HG03442 (cell line): Measurements from ENCODE around the gene IL20RB.
"Not testable (repeated sequence)": the region's sequence is repeated elsewhere in the genome, so short reads cannot be mapped to it uniquely, and the experiment has no call there.

Experiments used
- ATAC-seq: cut with Tn5 transposase; IDR thresholded peaks from one replicate; pipeline ENCODE4 v1.9.1; 2021; ENCODE audit warnings: mild to moderate bottlenecking, moderate library complexity; ENCODE audit not compliant: unreplicated experiment

The IL20RB gene

DNA sequence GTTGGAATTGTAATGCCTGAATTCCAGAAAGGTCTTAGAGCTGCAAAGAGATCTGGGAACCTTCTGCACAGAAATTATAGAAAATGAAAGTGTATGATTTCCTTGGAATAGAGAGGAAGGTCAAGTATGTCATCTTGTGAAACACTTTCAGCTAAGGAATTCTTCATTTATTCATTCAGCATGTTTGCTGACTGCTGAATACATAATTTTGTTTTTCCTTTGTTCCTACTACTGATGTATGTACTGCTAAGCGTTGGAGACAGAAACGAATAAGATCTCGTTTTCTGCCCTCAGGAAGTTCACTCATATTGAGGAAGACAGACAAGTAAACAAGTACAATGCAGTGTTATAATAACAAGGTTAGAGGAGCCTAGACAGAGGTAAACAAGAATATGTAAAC, 14.3 kb upstream of the IL20RB start:
- ATAC-seq: no peak

DNA sequence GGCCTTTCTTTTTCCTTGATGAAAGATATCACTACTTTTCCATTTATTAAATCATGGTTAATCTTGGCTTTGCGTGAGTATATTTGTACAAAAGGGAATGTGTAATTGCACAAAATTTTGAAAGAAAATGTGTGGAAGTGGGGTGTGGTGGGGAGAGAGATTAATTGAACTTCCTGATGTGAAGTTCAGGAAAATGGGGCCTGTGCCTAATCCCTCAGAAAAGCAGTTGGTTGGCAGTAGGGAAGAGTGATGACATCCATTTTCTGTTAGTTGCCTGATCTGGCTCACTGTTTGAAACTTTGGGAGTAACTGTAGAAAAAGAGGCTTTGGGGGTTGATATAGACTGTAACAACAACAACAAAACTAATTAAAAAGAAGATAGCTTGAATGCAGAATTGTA, 10.8 kb upstream of the IL20RB start:
- ATAC-seq: no peak

DNA sequence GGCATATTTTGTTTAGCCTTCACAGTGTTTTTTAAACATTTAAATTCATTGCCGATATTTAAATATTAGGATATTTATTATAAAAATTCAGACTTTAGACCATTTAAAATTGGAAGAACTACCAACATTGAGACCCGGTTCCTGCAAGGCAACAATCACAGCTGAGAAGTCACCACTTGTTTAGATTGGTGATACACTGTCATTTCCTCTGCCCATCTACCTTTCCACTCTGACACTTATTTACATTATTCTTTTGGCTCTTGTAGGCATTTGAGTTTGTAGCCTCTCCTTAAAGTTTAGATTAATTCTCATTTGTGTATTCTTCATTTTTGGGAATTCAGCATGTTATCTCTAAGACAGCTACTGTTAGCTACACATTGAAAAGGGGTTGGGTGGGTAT, 10.3 kb upstream of the IL20RB start:
- no peak for ATAC-seq

DNA sequence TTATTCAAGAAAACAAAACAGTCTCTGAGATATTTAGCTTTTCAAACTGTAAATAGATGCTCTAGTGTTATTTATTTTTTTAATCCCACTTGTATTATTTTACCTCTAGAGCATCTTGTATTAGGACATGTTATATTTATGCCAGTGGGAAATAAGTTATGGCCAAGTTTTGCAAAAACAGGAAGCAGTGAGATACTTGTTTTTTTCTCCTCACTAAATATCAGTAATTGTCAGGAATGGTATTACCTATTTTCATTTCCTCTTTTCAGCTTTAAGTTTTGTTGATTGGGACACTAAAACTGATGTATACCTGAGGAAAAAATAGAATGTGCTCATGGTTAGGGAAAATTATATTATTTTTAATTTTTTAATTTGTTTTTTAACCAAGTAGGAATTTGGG, 8.6 kb upstream of the IL20RB start:
- no peak for ATAC-seq

DNA sequence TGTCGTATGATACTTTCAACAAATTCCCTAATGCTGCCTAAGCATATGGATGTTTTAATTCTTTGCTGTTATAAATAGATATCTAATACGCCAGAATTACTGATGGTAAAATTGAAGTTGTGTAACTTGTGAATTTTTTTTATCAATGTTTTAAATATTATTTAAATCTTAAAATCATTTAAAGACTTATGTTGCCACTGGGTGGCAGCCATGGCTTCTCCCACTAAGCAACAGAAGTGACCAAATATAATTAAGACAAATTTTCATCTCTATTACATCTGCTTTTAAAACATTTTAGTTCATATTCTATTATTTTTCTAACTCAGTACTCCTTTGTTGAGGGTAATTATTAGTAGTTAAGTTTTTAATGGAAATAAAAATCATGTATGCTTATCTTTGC, 8.1 kb upstream of the IL20RB start:
- no peak for ATAC-seq

DNA sequence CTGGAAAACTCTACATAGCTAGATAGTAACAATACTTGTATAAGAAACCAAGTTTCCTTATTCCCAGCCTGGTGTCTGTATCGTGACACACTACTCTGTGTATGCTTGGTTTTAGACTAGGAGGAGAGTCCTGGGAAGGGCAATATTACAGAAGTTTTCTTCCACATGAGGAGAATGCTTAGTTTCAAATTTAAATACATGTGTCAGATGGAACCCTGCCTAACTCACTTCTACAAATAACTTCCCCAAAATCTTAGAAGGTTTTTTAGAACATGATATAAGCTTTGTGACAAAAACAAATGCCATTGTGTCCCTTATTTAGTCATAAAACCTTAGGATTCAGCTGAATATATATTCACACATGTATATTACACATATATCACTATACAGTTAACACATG, 7.2 kb upstream of the IL20RB start:
- no peak for ATAC-seq

DNA sequence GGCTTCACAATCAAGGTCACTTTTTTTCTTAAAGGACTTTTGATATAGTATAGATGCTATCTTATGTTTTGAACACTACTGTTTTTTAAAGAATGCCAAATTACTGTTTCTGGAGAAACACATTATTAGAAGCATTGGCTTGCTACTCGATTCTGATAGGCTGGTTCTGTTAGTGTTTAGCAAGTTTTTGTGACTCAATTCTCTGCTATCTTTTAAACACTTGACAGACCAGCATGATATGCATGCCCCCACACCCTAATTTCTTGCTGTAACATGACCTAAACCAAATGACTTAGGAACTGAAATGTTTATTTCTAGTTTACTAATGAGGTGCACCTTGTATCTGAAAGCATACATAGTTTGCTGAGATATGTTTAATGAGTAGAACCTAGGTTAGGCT, 5.5 kb upstream of the IL20RB start:
- ATAC-seq: no peak

DNA sequence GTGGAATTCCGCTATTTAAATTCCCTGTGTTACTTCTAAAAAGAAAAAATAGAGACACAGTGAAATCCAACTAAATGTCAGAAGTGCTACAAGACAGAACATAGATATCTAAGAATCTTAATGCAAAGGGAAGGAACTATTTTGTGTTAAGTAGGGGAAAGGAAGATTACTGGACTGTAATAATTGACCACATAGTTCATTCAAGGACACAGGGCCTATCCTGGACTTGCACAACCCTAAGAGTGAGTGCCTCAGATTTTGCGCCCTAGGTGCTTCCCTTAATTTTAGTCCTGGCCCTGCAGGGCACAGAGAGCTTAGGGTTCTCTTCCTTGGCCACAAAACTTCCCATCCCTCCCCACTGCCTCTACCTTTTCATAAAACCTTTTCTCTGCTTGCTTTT, 3.5 kb upstream of the IL20RB start:
- ATAC-seq: no peak

DNA sequence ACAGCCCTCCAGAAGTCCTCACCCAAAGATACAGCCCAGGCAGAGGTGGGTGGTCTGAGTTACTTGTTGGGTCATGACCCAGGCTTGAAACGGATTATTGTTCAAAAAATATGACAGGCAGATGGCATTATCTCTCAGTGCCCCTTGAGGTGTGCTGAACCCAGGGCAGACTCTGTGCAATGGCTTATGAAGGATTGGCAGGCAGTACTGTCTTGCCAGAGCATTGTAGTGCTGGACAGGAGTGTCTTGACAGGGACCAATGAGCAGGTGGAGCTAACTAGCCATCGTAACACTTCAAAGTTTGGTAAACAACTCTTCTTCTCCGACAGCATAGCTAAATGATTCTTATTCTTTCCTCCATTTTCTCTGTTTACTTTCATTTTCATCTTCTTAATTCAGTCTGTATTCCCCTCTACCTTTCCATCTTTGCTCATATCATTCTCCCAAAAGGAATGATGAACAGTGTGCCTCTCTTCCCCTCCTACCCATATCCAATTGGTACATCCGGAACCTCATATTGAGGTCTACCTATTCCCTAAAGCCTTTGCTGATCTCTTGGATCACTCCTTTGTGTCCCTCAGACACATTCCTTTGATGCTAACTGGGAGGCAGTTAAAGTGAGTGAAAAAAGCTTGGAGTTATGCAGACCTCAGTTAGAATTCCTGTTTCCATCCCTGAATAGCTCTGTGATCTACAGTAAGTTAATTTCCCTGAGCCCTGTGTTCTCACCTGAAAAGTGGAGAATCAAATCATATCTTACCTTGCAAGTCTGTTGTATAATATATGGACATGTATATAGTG, 2.6 kb upstream of the IL20RB start:
- ATAC-seq: no peak

DNA sequence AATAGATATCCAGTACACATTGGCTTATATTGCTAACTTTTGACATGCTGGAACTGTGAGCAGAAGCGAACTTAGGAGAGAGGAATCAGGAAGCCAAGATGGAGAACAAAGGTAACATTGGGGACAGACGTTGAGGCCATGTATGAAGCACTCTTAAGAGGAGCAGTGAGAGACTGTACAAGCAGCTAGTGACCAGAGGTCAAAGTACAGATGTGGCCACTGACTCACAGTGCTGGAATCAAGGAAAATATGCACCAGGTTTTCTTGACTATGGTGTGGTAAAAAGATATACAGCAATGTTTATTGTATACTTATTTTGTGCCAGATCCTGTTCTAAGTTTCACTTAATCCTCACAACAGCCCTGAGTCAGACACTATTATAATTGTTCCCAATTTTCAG, 2.0 kb upstream of the IL20RB start:
- ATAC-seq: no peak

DNA sequence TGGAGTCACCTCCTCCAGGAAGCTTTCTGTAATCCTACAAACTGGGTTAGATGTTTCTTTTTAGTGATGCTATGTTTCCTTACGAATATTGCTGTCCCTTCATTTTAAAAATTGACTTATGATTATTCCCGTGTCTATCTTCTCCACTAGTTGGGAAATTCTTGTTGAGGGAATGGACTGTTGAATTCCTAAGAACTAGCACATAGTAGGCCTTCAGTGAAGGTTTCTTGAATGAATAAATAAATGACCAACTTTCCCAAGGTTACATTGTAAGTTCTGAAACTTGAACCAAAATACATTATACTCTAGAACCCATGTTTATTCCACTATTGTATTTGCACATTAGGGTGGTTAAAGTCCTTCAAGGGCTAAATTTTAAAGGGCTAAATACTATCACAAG, 812 bp upstream of the IL20RB start:
- ATAC-seq: no peak

DNA sequence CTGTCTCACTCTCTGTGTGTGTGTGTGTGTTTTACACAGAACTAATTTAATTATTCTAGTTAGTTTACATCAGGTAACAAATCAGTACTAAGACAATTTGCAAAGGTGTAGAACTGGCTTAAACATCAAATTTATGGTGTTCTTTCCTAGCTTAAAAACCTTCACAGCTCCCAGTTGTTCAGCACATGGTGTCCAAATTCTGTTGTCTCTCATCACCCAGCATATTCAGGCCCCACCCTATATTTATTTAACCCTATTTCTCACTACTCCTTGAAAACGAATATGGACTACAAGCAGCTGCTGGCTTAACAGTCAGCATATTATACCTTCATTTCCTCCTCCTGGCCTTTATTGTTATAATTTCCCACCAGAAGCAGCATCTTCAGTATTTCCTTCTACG, 1.2 kb downstream of the IL20RB start:
- ATAC-seq: no peak

DNA sequence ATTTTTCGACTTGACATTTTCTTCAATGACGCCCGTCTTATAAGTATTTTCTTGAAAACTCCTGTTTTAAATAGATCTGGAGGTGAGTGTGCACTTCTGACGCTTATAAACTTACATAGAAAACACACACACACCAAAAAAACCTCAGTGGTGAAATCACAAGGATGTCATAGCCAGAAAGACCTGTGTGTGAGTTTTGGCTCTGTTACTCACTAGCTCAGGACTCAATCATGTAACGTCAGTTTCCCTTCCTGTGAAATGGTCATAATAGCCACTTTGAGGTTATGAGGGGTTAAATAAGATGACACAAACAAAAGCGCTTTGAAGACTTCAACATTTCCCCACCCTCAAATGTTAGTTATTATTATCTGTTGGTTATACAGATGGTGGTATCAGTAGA, 1.8 kb downstream of the IL20RB start:
- no peak for ATAC-seq

DNA sequence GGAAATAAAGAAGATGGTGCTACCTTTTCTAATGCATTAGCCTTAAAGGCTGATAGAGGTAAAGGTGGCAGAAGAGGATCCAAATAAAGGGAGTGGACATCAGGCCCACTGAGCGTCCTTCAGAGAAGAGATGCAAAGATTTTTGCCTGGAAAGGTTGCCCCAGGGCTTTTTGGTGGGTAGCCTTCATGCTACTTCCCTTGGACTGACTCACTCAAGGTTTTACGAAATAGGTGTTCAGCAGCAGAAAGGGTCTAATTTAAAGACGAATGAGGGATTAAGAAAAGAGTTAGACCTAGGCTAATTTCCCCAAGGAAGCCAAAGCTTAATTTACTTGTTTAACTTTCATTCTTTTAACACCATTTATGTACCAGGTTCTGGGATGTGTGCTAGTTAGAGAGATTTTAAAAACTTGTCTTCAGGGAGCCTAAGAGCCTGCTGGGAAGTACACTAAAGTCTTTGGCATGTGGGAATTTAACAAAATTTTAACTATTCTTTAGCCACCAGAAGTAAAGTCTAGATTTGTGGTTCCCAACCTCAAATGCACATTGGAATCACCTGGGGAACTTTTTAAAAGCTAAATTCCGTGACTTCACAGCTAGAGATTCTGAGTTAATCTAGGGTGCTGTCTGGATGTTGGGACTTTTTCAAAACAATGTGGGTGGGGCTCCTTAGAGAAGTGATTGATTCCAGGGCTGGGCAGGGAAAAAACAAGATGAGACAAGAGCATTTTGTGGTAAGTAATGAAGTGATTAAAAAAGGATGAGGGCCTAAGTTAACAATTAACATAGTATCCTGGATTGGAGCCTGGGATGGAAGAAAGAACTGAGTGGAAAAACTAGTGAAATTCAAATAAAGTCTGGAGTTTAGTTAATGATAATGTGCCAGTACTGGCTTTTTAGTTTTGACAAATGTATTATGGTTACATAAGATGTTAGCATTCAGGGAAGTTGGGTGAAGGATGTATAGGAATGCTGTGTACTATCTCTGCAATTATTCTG, 3.4 kb downstream of the IL20RB start:
- ATAC-seq: no peak

DNA sequence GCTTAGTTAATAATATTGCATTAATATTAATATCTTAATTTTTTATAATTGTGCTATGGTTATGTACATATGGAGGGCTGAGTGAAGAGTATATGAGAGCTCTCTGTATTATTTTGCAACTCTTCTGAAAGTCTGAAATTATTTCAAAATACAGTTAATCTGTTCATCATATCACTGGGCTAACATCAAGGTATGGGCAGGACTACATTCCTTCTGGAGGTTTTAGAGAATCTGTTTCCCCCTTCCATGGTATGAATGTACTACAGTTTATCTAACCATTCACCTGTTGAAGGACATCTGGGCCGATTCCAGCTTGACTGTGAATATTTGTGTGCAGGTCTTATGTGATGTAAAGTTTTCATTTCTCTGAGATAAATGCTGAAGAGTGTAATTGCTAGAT, 5.1 kb downstream of the IL20RB start:
- no peak for ATAC-seq

DNA sequence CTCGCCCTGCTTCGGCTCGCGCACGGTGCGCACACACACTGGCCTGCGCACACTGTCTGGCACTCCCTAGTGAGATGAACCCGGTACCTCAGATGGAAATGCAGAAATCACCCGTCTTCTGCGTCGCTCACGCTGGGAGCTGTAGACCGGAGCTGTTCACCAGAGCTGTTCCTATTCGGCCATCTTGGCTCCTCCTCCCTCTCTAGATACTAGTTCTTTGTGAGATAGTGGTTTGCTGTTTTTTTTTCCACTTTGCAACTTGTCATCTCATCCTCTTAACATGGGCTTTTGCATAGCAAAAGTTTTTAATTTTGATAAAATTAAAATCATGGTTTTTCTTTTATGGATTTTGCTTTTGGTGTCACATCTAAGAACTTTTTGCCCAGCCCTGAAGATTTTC, 11.8 kb downstream of the IL20RB start:
- not testable (repeated sequence) for ATAC-seq

DNA sequence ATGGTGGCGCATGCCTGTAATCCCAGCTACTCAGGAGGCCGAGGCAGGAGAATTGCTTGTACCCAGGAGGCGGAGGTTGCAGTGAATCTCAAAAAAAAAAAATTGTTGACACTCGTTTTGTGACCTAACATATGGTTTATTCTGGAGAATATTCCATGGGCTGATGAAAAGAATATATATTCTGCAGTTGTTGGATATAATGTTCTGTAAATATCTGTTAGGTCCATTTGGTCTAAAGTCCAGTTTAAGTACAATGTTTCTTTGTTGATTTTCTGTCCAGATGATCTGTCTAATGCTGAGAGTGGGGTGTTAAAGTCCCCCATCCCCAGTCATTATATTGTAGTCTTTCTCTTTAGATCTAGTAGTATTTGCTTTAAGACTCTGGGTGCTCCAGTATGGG, 15.6 kb downstream of the IL20RB start:
- ATAC-seq: no peak

DNA sequence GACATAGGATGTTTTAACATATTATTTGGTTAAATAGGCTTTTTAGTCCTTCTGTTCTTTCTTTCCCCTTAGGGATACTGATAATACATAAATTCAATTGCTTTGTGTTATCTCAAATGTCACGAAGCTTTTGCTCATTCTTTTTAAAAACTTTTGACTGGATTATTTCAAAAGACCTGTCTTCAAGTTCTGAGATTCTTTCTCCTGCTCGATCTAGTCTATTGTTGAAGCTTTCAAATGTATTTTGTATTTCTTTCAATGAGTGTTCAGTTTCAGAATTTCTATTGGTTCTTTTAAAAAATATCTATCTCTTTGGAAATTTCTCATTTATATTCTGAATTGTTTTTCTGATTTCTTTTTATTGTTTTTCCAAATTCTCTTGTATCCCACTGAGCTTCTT, 16.9 kb downstream of the IL20RB start:
- ATAC-seq: no peak

DNA sequence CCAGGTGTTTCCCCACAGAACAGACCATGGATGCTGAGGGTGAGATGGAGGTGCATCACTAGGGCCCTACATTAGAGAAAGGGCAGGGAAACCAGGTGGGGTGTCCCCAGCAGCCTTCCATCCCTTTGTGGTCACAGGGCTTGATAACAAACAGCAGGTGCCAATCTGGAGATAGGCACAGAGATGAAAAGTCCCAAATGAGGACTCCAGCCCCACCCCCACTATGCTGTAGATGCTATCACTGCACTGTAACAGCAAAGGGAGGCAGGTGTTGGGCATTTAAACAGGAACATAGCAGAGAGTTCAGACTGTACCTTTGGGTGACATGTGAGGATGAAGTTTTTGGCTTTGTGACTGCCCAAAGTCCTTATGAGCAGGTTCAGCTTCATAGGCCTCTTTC, 21.4 kb downstream of the IL20RB start:
- ATAC-seq: no peak

DNA sequence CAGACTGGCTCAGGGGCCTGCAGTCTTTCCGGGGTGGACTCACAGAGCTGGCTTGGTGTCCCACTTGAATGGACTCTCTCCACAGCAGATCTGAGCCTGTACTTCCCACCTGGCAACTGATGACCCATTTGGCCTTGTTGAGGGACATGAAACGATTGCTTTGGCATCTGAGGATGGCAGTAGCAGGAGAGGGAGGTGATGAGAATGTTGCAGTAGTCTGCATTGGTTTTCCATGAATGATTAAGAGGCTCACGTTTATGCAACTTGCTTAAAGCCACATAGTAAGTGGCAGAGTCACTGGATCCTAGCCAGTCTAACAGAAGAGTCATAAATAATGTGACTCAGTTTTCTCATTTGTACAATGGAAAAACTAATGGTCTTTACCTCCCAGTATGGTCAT, 21.9 kb downstream of the IL20RB start:
- ATAC-seq: no peak

DNA sequence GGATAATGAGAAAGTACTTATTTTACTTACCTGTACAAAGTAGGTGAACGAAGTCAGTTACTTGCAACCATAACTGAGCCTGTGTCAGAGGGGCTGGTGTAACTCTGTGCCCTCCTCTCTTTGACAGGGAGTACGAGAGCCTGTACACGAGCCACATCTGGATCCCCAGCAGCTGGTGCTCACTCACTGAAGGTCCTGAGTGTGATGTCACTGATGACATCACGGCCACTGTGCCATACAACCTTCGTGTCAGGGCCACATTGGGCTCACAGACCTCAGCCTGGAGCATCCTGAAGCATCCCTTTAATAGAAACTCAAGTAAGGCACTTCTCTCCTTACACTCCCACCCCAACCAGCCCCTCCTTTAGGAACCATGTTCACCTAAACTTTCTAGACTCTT, 24.2 kb downstream of the IL20RB start:
- ATAC-seq: no peak

DNA sequence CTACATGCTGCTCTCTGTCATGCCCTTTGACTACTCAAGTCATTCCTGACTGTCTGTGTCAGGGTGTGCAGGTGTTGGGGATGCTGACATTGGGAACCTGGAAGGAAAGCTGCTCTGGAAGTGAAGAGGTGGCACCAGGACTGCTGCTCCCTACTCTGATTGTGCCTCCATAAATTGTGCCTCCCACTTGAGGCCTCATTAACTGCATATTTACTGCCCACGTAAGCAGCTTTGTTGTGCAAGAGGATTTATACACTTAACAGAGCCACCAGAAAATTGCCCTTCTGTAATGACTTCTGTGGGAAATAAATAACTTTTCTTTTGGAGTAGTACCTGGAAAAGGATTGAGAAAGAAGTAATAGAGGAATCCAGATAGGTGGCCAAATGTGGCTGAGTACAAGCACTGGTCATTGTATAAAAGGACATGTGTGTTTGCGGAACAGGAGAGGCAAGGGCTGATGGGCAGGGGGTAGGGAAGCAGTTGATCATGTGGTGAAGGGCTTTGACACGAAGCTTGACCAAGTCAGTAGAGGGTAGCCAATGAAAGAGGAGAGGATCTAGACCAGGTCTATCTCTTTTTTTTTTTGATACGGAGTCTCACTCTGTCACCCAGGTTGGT, 24.8 kb downstream of the IL20RB start:
- ATAC-seq: no peak
